SK-N-MC (cell line): ENCODE measurements around the gene ZNF536.

ENCODE experiments used
- EZH2 ChIP-seq: fragments of 200-600 bp; sonication (generic); IDR thresholded peaks from one replicate; pipeline ENCODE4 v1.6.1; 2017; ENCODE audit warnings: antibody characterized with exemption
- FOXP2 ChIP-seq: optimal IDR thresholded peaks from 2 replicates; pipeline ENCODE3; 2011; ENCODE audit warnings: mild to moderate bottlenecking, moderate library complexity; ENCODE audit not compliant: insufficient read depth; ENCODE audit errors: extremely low read length, control extremely low read depth
- POLR2AphosphoS5 ChIP-seq: IDR thresholded peaks from 2 replicates; pipeline ENCODE4 v1.6.1; 2012; ENCODE audit warnings: mild to moderate bottlenecking, low read depth, low read length, borderline replicate concordance

DNA sequence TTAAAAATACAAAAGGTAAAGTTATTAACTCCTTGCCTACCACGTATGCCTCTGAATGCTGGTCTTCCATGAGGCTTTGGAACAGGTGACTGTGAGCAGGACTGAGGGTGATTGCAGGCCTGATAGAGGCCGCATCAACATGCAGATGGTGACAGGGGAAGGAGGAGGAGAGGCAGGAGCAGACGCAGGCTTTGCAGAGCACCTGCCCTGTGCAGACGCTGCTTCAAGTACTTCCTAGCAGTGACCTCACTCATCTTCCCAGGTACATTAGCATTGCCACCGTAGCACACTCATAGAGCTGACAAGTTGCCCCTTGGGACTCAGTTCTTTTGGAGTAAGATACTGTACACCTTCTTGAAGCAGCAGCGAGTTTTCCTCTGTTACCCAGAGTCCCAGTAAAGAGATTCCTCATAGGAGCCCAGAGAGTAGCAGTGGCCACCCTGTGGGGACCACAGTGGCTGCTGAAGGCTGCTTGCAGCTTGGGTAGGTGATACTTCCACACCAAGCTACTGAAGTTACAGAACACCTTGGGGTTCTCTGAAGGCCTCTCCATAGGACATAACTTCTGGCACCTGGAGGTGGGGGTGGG is 56.0 kb downstream of the ZNF536 start:
- no peak for TF ChIP-seq EZH2
- TF ChIP-seq POLR2AphosphoS5: no peak
- TF ChIP-seq FOXP2: no peak
